Medulla oblongata (tissue), 1 donor: Measurements from ENCODE around the gene ITIH4.

Experiments
- DNase-seq: peaks from one replicate; pipeline ENCODE4 v3.0.0-alpha.2; 2015; ENCODE audit errors: extremely low spot score

The ITIH4 gene

DNA sequence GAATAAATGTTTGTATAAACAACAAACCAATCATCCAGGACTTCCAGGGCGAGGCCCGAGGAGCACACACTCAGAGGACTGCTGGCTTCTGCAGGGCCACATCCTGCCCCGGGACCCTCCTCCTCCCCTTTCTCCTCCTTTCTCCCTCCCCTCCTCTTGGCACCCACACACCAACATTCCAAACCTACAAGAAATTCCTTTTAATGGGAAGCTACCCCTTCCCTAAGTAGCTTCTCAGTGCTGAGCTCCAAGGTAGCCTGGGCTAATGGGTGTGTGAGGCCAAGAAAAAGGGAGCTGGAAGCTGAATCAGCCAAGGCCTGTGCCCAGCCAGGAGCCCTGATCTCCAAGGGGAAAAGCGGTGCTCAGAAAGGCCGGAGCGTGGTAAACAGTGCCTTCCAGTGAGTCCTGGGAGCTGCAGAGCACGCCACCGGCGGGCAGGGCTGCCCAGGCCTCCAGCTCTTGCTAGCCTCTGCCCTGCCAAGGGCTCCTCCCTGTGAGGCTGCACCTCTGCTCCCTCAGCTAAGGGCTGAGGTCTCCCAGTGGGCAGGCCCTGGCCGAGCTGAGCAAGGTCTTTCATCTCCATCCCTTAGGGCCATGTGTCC is 32.0 kb downstream of the ITIH4 start:
- DNase-seq: no peak

DNA sequence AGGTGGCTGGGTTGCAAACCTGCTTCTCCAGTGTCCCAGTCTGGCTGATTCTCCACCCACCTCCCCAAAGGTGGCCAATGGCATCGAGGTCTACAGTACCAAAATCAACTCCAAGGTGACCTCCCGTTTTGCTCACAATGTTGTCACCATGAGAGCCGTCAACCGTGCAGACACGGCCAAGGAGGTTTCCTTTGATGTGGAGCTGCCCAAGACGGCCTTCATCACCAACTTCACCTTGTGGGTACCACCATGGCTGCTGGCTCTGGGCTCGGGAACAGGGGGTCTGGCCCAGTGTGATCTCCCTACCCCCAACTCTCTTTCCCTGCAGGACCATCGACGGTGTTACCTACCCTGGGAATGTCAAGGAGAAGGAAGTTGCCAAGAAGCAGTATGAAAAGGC is 34.1 kb downstream of the ITIH4 start:
- DNase-seq: no peak

- DNase-seq: no peak
These were observed 35.1 kb downstream of the ITIH4 start for GRCh38 chr3:52795298-52795900.

- DNase-seq: no peak
These were observed 35.8 kb downstream of the ITIH4 start, which contains the start of gene ITIH3 for GRCh38 chr3:52794612-52795099. Gene ITIH3, plus strand, starts transcription at chr3:52794796. Its CDS starts 8 bp downstream, at chr3:52794804.

- DNase-seq: no peak
These were observed 36.5 kb downstream of the ITIH4 start for GRCh38 chr3:52793702-52794611.

- no peak for DNase-seq
These were observed 37.3 kb downstream of the ITIH4 start for GRCh38 chr3:52792961-52793695.

- no peak for DNase-seq
These were observed 38.1 kb downstream of the ITIH4 start for GRCh38 chr3:52792413-52792812.

- DNase-seq: no peak
These were observed 38.5 kb downstream of the ITIH4 start for GRCh38 chr3:52791928-52792327.

DNA sequence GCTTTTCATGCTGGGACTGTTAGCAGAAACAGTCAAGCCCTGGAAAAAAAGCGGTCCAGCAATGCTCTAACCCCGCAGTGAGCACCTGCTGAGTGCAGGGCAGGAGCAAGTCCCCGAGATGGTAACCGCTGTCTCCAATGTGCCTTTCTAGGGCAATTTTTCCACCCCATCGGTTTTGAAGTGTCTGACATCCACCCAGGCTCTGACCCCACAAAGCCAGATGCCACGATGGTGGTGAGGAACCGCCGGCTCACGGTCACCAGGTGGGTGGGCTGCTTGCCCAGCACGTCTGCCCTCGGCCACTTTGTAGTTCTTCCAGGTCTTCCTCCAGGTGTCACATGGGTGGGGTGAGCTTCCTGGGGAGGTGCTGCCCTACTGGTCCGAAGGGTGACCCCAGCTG is 39.1 kb downstream of the ITIH4 start:
- no peak for DNase-seq

DNA sequence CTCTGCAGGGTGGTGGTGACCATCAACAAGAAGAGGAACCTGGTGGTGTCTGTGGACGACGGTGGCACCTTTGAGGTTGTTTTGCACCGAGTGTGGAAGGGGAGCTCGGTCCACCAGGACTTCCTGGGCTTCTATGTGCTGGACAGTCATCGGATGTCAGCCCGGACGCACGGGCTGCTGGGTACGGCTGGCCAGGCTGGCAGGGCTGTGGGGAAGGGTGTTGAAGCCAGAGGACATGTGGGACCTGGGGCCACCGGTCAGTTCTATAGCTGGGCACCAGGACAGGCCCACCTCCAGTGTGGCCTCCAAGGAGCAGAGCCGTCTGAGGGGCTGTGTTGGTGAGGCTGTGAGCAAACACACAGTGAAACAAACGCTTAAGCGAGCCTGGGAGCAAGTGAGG is 39.7 kb downstream of the ITIH4 start:
- no peak for DNase-seq

- DNase-seq: no peak
These were observed 40.1 kb downstream of the ITIH4 start for GRCh38 chr3:52790337-52790736.

DNA sequence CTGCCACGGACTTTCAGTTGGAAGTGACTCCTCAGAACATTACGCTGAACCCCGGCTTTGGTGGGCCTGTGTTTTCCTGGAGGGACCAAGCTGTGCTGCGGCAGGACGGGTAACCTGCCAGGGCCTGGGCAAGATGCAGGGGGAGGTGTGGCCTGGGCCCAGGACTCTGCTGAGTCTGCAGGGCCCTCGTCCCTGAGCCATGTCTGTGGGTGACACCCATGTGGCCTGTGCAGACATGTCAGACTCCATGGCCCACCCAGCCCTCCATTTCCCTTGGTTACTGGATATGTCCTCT is 40.8 kb downstream of the ITIH4 start:
- no peak for DNase-seq

DNA sequence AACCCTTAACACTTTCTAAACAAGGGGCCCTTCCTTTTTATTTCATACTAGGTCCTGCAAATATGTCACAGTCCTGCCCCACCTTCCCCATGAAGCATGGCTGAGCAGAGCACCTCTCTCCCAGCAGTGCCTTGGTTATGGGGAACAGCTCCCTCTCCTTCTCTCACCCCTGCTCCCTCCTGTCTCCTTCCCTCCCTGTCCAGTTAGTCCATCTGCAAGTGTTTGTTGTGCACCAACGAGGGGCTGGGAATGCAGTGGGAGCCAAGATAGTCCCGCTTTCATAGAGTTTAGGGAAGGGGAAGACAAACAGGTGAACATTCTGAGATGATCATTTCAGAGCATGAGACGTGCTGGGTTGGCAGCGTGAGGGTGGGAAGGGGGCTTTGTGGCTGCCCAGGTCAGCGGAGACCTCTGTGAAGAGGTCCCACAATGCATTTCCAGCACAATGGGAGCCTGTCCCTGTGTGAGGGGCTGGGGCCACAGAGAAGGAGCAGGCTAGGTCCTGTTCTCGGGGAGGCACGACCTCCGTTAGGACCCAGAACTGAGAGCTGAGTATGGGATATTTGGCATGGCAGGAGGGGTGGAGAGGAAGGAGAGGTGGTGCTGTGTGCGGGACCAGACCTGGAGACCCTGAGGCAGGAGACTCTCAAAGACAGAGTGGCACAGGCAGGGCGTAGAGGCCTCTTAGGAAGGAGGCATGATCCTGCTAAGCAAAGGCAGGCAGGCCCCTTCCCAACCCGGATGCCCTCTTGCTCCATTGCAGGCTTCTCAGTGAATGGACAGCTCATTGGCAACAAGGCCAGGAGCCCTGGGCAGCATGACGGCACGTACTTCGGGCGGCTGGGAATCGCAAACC is 41.4 kb downstream of the ITIH4 start:
- DNase-seq: no peak

DNA sequence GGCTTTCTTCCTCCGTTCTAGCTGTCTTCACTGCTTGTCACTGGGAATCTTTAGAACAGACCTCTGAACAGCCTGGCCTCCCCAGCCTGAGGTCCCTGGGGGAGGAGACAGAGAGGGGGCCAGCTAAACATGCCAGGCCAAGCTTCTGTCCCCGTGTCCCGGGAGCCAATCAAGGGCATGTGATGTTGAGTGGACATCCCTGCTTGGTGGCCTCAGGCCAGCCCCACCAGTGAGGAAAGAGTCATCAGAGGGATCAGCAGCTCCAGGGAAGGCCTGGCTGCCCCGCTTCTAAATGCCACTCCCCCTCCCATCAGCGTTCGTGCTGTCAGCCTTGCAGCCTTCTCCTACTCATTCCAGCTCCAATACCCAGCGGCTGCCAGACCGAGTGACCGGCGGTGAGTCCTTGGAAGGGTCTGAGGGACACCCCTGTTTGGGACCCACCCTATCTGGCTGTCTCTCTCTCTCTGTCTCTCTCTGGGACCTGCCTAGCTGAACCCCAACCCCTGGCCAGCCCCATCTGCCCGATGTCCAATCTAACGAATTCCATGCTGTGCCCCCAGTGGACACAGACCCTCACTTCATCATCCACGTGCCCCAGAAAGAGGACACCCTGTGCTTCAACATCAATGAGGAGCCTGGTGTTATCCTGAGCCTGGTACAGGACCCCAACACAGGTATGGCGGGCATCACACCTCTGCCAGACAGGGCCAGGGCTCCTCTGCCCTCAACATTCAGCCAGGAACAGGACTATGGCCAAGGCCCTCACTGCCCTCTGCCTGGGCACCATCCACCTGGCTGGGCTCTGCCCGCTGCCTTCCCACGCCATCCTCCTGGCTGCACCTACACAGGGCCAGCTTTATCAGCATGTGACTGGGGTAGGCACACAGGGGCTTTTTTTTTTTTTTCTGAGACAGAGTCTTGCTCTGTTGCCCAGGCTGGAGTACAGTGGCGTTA is 42.5 kb downstream of the ITIH4 start:
- DNase-seq: peak; percentile 6

- DNase-seq: no peak
These were observed 43.2 kb downstream of the ITIH4 start for GRCh38 chr3:52787246-52787645.

- no peak for DNase-seq
These were observed 43.9 kb downstream of the ITIH4 start for GRCh38 chr3:52786330-52787215.

GRCh38 chr3:52784931-52785590 is 45.4 kb downstream of the ITIH4 start:
- DNase-seq: no peak

DNA sequence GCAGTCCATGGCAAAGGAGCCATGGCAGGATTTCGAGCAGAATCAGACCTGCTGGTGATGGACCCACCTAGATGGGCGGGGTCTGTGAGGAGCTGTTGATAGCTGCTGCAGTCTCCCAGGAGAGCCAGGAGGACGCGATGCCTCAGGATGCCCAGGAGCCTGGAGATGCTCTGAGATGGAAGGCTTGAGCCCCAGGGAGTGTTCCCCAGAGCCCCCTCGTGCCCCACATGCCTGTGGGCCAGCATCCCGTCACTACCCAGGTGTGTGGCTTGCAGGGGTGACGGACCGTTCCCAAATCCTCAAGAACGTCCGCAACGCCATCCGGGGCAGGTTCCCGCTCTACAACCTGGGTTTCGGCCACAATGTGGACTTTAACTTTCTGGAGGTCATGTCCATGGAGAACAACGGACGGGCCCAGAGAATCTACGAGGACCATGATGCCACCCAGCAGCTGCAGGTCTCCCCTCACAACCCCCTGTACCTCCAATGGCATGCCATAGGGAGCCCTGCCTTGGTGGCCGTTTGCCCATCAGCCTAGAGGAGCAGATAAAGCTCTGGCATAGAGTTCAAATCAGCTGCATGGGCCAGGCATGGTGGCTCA is 46.4 kb downstream of the ITIH4 start:
- DNase-seq: no peak
